Natural killer cell (primary cell): ENCODE measurements around the gene SHISAL1. TPM values are rescaled to one million over a fixed set of nuclear protein-coding genes. Genes with fewer than 3 reads are reported as not detected.

Experiments used
- ATAC-seq, 3 donors: fragments of 150-1000 bp in 2 of 3; fragments of 200-7000 bp in 1 of 3; cut with Tn5 transposase; 1 replicate in 1 of 3; 2 replicates in 2 of 3; pipeline ENCODE4 v1.10.0; 2021; ENCODE audit warnings: mild to moderate bottlenecking in 2 of 3, moderate library complexity in 2 of 3
- DNase-seq, 2 donors: peaks; one replicate each; pipeline versions ENCODE4 v3.0.0 to v3.0.0-alpha.2; 2013 to 2021; ENCODE audit warnings: mixed read lengths in 1 of 2
- H3K27ac ChIP-seq: one replicate; pipeline ENCODE4 v1.5.1; 2013; ENCODE audit warnings: mild to moderate bottlenecking, low read length
- H3K27me3 ChIP-seq: one replicate; pipeline ENCODE4 v1.6.1; 2013; ENCODE audit warnings: low read length; ENCODE audit not compliant: control insufficient read depth, insufficient read depth
- H3K36me3 ChIP-seq: one replicate; pipeline ENCODE4 v1.6.1; 2013; ENCODE audit warnings: low read length; ENCODE audit not compliant: control insufficient read depth, insufficient read depth
- H3K4me1 ChIP-seq: one replicate; pipeline ENCODE4 v1.6.1; 2013; ENCODE audit warnings: low read length; ENCODE audit not compliant: control insufficient read depth, insufficient read depth
- H3K4me3 ChIP-seq: one replicate; pipeline ENCODE4 v1.5.1; 2013; ENCODE audit warnings: low read length
- H3K9me3 ChIP-seq: one replicate; pipeline ENCODE4 v1.6.1; 2013; ENCODE audit warnings: low read length; ENCODE audit not compliant: control insufficient read depth, insufficient read depth
- H3K27ac Mint-ChIP-seq, 2 donors: one replicate each; pipeline ENCODE4 v1.8.0; 2022; ENCODE audit warnings: mild to moderate bottlenecking in 2 of 2, mixed read lengths in 2 of 2, moderate library complexity in 1 of 2
- H3K27me3 Mint-ChIP-seq, 2 donors: one replicate each; pipeline ENCODE4 v1.8.0; 2022; ENCODE audit warnings: low read depth in 2 of 2, mixed read lengths in 2 of 2
- H3K36me3 Mint-ChIP-seq: one replicate; pipeline ENCODE4 v1.8.0; 2022; ENCODE audit warnings: mixed read lengths
- H3K4me1 Mint-ChIP-seq, 2 donors: one replicate each; pipeline ENCODE4 v1.8.0; 2022; ENCODE audit warnings: mixed read lengths in 2 of 2
- H3K4me3 Mint-ChIP-seq: one replicate; pipeline ENCODE4 v1.8.0; 2022; ENCODE audit warnings: mild to moderate bottlenecking, moderate library complexity, mixed read lengths
- H3K9me3 Mint-ChIP-seq, 2 donors: one replicate each; pipeline ENCODE4 v1.8.0; 2022; ENCODE audit warnings: mixed read lengths in 2 of 2
- WGBS: methylation state at CpG from one replicate; pipeline ENCODE4 v1.1.7; 2013; ENCODE audit warnings: missing lambda C conversion rate; ENCODE audit not compliant: insufficient coverage; 5-methylcytosine and 5-hydroxymethylcytosine counted together
- intact Hi-C: fragments of 100-400 bp; cut with micrococcal nuclease; formaldehyde crosslinking; loops from one replicate; pipeline ENCODE4 v1.14.2; 2022
- total RNA-seq, 4 donors: library from RNA; stranded (reverse); fragments of 120-200 nt in 1 of 4; gene quantifications; one replicate each; pipeline versions ENCODE4 v1.2.3 to v1.2.4, GENCODE V29; 2013 to 2022
- TF ChIP-seq, protein P1 (sequence below): fragments of 200-600 bp; IDR thresholded peaks from one replicate; pipeline ENCODE4 v1.8.0; 2022; ENCODE audit warnings: antibody characterized with exemption

The SHISAL1 gene
- total RNA-seq, 3 donors from 2014 or later (not counting 1 experiment from before 2014, with no cell fraction given) = not detected

DNA sequence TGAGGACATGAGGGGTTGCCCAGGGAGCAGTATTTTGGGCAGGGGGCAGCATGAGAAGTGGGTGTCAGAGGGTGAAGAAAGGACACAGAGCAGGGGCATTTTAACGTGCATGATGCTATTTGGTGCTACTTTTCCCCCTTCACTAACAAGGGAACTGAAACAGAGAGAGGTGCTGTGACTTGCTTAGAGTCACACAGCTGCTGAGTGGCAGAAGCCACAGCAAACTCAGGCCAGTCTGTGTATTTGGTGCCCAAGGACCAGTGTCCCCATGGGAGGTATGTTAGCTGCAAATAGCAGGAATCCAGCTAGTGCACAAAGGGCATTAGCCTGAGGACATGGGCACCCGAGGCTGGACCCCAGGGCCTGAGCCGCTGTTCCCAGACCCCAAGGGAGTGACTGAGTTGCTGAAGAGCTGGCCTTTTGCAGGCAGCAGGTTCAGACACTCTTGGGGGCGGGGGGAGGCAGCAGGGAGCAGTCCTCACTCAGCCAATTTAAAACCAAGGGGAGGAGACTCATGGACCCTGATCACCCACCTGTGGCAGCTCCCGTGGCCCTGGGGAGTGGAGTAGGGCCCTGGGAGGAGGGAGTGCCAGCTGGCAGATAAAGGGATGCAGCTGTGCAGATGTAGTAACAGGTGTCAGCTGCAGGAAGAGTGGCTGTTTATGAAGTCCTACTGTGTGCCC lies 117.4 kb downstream of the SHISAL1 start:
- ATAC-seq (no peak), DNase-seq (no peak)
- Histone ChIP-seq H3K9me3 (no peaks in the 10 kb centered on the region), H3K36me3 (peaks cover 35% of the 10 kb centered on the region), H3K27ac (no peak overlapping the region), H3K4me3 (no peak overlapping the region), H3K27me3 (no peaks in the 10 kb centered on the region), H3K4me1 (peaks cover 41% of the 10 kb centered on the region)
- no peak overlapping the region for H3K4me3 Mint-ChIP-seq
- WGBS = 78% methylated on average over 5 of the region's 5 CpGs
- peak overlapping the region in 1 of 2 donors; percentile 23 for H3K27ac Mint-ChIP-seq
- peaks cover 29 to 53% of the 10 kb centered on the region in 2 donors for H3K4me1 Mint-ChIP-seq
- TF ChIP-seq, protein P1, sequence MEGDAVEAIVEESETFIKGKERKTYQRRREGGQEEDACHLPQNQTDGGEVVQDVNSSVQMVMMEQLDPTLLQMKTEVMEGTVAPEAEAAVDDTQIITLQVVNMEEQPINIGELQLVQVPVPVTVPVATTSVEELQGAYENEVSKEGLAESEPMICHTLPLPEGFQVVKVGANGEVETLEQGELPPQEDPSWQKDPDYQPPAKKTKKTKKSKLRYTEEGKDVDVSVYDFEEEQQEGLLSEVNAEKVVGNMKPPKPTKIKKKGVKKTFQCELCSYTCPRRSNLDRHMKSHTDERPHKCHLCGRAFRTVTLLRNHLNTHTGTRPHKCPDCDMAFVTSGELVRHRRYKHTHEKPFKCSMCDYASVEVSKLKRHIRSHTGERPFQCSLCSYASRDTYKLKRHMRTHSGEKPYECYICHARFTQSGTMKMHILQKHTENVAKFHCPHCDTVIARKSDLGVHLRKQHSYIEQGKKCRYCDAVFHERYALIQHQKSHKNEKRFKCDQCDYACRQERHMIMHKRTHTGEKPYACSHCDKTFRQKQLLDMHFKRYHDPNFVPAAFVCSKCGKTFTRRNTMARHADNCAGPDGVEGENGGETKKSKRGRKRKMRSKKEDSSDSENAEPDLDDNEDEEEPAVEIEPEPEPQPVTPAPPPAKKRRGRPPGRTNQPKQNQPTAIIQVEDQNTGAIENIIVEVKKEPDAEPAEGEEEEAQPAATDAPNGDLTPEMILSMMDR = no peak
- peaks cover 14% of the 10 kb centered on the region for H3K36me3 Mint-ChIP-seq
- H3K27me3 Mint-ChIP-seq = no peaks in the 10 kb centered on the region
- H3K9me3 Mint-ChIP-seq = no peaks in the 10 kb centered on the region
- intact Hi-C loops = no loop called here

DNA sequence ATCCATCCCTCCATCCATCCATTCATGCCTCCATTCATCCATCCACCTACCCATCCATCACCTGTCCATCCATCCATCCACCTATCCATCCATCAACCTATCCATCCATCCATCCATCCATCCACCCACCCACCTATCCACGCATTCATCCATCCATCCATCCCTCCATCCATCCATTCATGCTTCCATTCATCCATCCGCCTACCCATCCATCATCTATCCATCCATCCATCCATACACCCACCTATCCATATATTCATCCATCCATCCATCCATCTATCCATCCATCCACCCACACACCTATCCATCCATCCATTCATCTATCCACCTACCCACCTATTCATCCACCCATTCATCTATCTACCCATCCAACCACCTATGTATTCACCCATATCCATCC lies 118.2 kb downstream of the SHISAL1 start:
- Histone ChIP-seq H3K36me3 (peaks cover 27% of the 10 kb centered on the region), H3K4me3 (no peak overlapping the region), H3K4me1 (peaks cover 35% of the 10 kb centered on the region), H3K27me3 (no peaks in the 10 kb centered on the region), H3K9me3 (no peaks in the 10 kb centered on the region), H3K27ac (no peak overlapping the region)
- TF ChIP-seq, protein P1 = no peak
- DNase-seq = no peak
- H3K4me1 Mint-ChIP-seq = peaks cover 28 to 51% of the 10 kb centered on the region in 2 donors
- H3K27me3 Mint-ChIP-seq = no peaks in the 10 kb centered on the region
- intact Hi-C loops = no loop called here
- H3K4me3 Mint-ChIP-seq = no peak overlapping the region
- H3K36me3 Mint-ChIP-seq = peaks cover 13% of the 10 kb centered on the region
- no peaks in the 10 kb centered on the region for H3K9me3 Mint-ChIP-seq
- H3K27ac Mint-ChIP-seq = peak overlapping the region in 1 of 2 donors; percentile 23
- no peak for ATAC-seq
- 94% methylated on average over 2 of the region's 2 CpGs for WGBS

Other genes with a start within 250 kb of the SHISAL1 start
- 100 to 1,000 TPM; 130 to 146 (median 131) TPM for gene PARVG, start 132.0 kb downstream of the SHISAL1 start, total RNA-seq
- 10 to 100 TPM; 18.7 to 28.0 (median 18.7) TPM for gene RTL6, start 185.3 kb upstream of the SHISAL1 start, total RNA-seq